EH (cell line): Measurements from ENCODE around the gene WDR35.

Experiments used
- DNase-seq: peaks from one replicate; pipeline ENCODE4 v3.0.0-alpha.2; 2015; ENCODE audit warnings: low read depth

Gene WDR35

DNA sequence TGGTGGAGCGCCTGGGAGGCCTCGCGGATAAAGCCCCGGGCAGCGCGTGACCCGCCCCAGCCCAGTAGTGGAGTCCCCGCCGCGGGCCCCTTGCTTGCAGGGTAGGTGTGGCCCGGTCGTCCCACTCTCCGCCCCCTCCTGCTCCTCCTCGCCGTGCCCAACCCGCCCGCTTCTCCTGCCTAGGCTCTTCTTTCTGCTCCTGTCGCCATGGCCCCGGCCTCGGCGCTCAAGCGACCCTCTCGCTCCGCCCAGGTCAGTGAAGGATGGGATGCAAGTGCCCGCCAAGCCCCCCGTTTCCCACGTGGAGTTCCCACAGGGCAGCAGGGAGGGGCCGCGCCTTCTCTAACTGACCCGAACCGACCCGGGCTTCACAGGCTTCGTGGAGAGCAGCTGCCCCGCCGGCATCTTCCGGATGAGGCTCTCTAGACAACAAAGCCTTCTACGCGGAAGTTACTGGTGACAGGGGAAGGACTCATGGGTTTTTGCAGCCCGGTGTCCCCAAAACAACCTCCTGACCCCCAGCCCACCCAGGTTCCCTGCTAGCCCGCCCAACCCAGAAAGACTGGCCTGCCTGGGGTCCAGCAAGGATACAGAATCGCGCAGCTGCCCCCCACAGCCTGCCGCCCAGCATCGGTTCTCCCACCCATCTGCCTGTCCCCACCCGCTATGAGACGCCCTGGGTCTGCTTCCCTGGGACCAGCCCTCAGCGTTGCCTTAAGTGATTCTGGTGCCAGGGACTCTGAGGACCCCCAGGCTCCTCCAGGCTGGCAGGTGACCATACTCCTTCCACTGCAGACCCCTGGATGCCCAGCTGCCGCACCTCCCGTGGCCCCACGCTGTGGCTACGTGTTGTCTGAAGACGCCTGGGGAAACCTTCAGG is 121.0 kb downstream of the WDR35 start:
- peak; percentile 46 for DNase-seq

GRCh38 chr2:19868224-19868623 is 121.7 kb downstream of the WDR35 start:
- DNase-seq = no peak

GRCh38 chr2:19866771-19867170 is 123.1 kb downstream of the WDR35 start:
- no peak for DNase-seq

- no peak for DNase-seq
Observed at GRCh38 chr2:19865151-19865550, 124.8 kb downstream of the WDR35 start.

GRCh38 chr2:19864381-19864780 is 125.5 kb downstream of the WDR35 start:
- DNase-seq = no peak

- peak; percentile 62 for DNase-seq
Observed at GRCh38 chr2:19863303-19864041, 126.4 kb downstream of the WDR35 start.

GRCh38 chr2:19861813-19862212 is 128.1 kb downstream of the WDR35 start:
- DNase-seq = peak; percentile 36
